K562 (cell line): ENCODE measurements around the gene PRDX1. TPM values are rescaled to one million over a fixed set of nuclear protein-coding genes. Genes with fewer than 3 reads are reported as not detected.

Experiments used
- BCLAF1 ChIP-seq, 2 experiments: fragments of 450-650 bp in 1 of 2; IDR thresholded peaks; 2 replicates each; pipeline ENCODE4 v1.6.1; 2011 to 2017; ENCODE audit warnings: low read depth in 2 of 2, antibody characterized with exemption in 1 of 2, borderline replicate concordance in 1 of 2, low read length in 1 of 2, mild to moderate bottlenecking in 1 of 2, mixed read lengths in 1 of 2; ENCODE audit not compliant: control insufficient read depth in 1 of 2
- BDP1 ChIP-seq: IDR thresholded peaks from 3 replicates; pipeline ENCODE4 v1.6.1; 2011; ENCODE audit not compliant: insufficient read length, insufficient read depth
- COPS2 ChIP-seq: fragments of 450-650 bp; conservative IDR thresholded peaks from 2 replicates; pipeline ENCODE4 v1.6.1; 2016; ENCODE audit warnings: mild to moderate bottlenecking, moderate library complexity
- HDAC8 ChIP-seq: fragments of 450-650 bp; IDR thresholded peaks from 2 replicates; pipeline ENCODE4 v1.6.1; 2016; ENCODE audit warnings: mild to moderate bottlenecking, missing genetic modification characterization, moderate library complexity, missing compliant biosample characterization
- HMGN3 ChIP-seq: IDR thresholded peaks from 2 replicates; pipeline ENCODE4 v1.6.1; 2011; ENCODE audit warnings: borderline replicate concordance, low read depth, mild to moderate bottlenecking, mixed read lengths, low read length; ENCODE audit not compliant: insufficient read length; ENCODE audit errors: extremely low read depth
- ILK ChIP-seq: fragments of 450-650 bp; IDR thresholded peaks from 2 replicates; pipeline ENCODE4 v1.6.1; 2016; ENCODE audit warnings: missing genetic modification characterization, low read depth, mild to moderate bottlenecking, missing compliant biosample characterization, moderate library complexity, borderline replicate concordance
- KLF13 ChIP-seq: fragments of 450-650 bp; IDR thresholded peaks from 2 replicates; pipeline ENCODE4 v1.6.1; 2016; ENCODE audit warnings: missing genetic modification characterization, low read depth, mild to moderate bottlenecking, missing compliant biosample characterization, moderate library complexity, borderline replicate concordance
- MAFK ChIP-seq: IDR thresholded peaks from 2 replicates; pipeline ENCODE4 v1.6.1; 2011; ENCODE audit warnings: low read length, improper control_type of control experiment
- MBD2 ChIP-seq: sonication (generic); IDR thresholded peaks from 2 replicates; pipeline ENCODE4 v1.6.1; 2016; ENCODE audit warnings: low read depth, borderline replicate concordance
- MCM7 ChIP-seq, 2 experiments: fragments of 450-650 bp; IDR thresholded peaks; 2 replicates each; pipeline ENCODE4 v1.6.1; 2016 to 2018
- MEF2A ChIP-seq: IDR thresholded peaks from 2 replicates; pipeline ENCODE4 v1.6.1; 2011; ENCODE audit warnings: low read depth, mild to moderate bottlenecking, low read length, moderate library complexity; ENCODE audit not compliant: control insufficient read depth
- NR1H2 ChIP-seq: sonication (generic); formaldehyde crosslinking; IDR thresholded peaks from 2 replicates; pipeline ENCODE4 v1.4.0; 2020; ENCODE audit warnings: mild to moderate bottlenecking, missing genetic modification reagents
- THRA ChIP-seq: fragments of 450-650 bp; IDR thresholded peaks from 2 replicates; pipeline ENCODE4 v1.6.1; 2017; ENCODE audit warnings: mild to moderate bottlenecking, moderate library complexity
- ZNF436 ChIP-seq: fragments of 250-450, 450-650 bp; sonication (Bioruptor Pico); formaldehyde crosslinking; IDR thresholded peaks from 2 replicates; pipeline ENCODE4 v1.7.0; 2020; ENCODE audit warnings: mild to moderate bottlenecking
- ZNF57 ChIP-seq: fragments of 450-650 bp; formaldehyde crosslinking; IDR thresholded peaks from 2 replicates; pipeline ENCODE4 v1.4.0; 2020; ENCODE audit warnings: mild to moderate bottlenecking, moderate library complexity
- ZNF780A ChIP-seq: fragments of 250-450 bp; sonication (Bioruptor Pico); IDR thresholded peaks from 2 replicates; pipeline ENCODE4 v1.5.0; 2021; ENCODE audit warnings: mild to moderate bottlenecking
- polyA plus RNA-seq, 8 experiments: library from polyadenylated mRNA; depleted of rRNA in 4 of 8; stranded (reverse) in 5 of 8; unstranded in 3 of 8; fragments of >200 nt; fragmentation: Nextera tagmentation in 2 of 8; fragmentation: Illumina TruSeq in 1 of 8; extraction: Ambion mirVana in 2 of 8; extraction: Trizol in 1 of 8; gene quantifications; 2 replicates each; pipeline versions ENCODE4 v1.2.1 to v1.2.3, GENCODE V29; 2011 to 2014; ENCODE audit warnings: inconsistent platforms in 1 of 8, missing spikeins in 1 of 8
- total RNA-seq, 7 experiments: library from RNA; depleted of rRNA in 6 of 7; stranded (reverse); fragments of >200 nt in 6 of 7; fragmentation: Illumina TruSeq in 2 of 7; extraction: Trizol in 2 of 7; gene quantifications; 2 replicates each; pipeline versions ENCODE4 v1.2.1 to v1.2.3, GENCODE V29; 2011 to 2021; ENCODE audit warnings: low replicate concordance in 1 of 7
- TF ChIP-seq, protein P1 (sequence below), 2 experiments: fragments of 450-650 bp in 1 of 2; sonication (generic) in 1 of 2; formaldehyde crosslinking; conservative IDR thresholded peaks; 2 replicates each; pipeline versions ENCODE4 v1.4.0 to v1.8.1; 2020 to 2022; ENCODE audit warnings: mild to moderate bottlenecking in 1 of 2, missing genetic modification reagents in 1 of 2
- TF ChIP-seq, protein P2 (sequence below): fragments of 250-450 bp; sonication (Bioruptor Pico); IDR thresholded peaks from 2 replicates; pipeline ENCODE4 v1.4.0; 2020; ENCODE audit warnings: mild to moderate bottlenecking, moderate library complexity, borderline replicate concordance

The PRDX1 gene
- total and polyA plus RNA-seq, 9 of the 15 experiments (the other 6 are each of a cell fraction or from before 2014, with no cell fraction given), result 748 to 2,388 (median 1,045) TPM

DNA sequence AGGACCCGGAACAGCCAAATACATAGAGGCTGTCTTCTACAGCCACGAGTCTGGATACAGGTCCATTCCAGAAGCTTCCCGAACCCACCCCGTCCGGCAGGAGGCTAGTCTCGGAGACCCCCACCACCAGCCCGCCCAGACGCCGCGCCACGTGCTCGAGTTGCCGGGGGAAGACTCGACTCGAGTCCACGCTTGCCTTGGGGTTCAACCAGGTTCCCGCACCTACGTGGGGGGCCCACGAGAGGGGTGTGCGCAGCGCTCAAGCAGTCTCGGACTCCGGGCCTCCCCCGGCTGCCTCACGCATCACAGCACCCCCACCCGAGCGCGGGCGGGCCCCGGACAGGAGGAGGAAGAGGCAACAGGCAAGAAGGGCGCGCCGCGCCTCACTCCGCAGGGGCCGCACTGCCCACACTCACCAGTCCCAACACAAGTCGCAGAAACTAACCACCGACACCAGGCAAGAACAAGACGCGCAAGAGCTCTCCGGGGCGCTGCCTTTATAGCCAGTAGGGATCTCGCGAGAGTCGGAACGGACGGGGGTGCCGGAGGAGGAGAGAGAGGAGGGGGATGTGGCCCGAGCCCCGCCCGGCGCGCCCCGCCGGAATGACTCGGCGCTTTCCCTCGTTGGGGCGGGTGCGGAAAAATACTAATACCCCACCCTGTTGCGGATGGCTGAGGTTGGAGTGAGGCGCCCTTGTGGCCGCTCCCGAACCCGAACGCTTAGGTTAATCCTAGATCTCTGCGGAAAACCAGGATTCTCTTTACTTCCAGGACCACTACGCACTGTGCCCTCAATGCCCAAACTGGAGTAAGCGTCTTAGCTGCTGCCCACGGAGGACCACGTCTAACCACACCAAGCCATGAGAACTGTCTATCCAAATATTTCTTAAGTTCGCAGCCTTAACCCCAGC lies at the start of gene PRDX1 (continued):
- no peak for TF ChIP-seq ZNF57 (CRISPR knock-in tag)
- TF ChIP-seq BCLAF1 (IDR thresholded peaks at IDR 0.05; ENCODE audit: borderline replicate concordance in 1 of 2, control insufficient read depth in 1 of 2, low read depth in 2 of 2, low read length in 1 of 2), result peak in 1 of 2 experiments; percentile 45; a peak in 1 of 4 replicates
- TF ChIP-seq MCM7 (IDR thresholded peaks at IDR 0.05), result no peak
- no peak for TF ChIP-seq BDP1
- TF ChIP-seq ZNF436 (CRISPR knock-in tag), result no peak; the same call in 1 of the 2 replicates
- TF ChIP-seq MBD2, result peak; percentile 93
- TF ChIP-seq KLF13 (tag), result peak; percentile 68
- TF ChIP-seq HDAC8, result no peak; the same call in 1 of the 2 replicates
- TF ChIP-seq MAFK, result peak; percentile 94
- peak; percentile 98 for TF ChIP-seq NR1H2 (CRISPR knock-in tag)
- no peak for TF ChIP-seq COPS2
- TF ChIP-seq, protein P1, sequence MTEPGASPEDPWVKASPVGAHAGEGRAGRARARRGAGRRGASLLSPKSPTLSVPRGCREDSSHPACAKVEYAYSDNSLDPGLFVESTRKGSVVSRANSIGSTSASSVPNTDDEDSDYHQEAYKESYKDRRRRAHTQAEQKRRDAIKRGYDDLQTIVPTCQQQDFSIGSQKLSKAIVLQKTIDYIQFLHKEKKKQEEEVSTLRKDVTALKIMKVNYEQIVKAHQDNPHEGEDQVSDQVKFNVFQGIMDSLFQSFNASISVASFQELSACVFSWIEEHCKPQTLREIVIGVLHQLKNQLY (CRISPR knock-in tag; conservative IDR thresholded peaks at IDR 0.05), result 0 out of 4 replicates have a peak, but pooled peaks of 1 of the 2 experiments have one; percentile 22
- TF ChIP-seq, protein P2, sequence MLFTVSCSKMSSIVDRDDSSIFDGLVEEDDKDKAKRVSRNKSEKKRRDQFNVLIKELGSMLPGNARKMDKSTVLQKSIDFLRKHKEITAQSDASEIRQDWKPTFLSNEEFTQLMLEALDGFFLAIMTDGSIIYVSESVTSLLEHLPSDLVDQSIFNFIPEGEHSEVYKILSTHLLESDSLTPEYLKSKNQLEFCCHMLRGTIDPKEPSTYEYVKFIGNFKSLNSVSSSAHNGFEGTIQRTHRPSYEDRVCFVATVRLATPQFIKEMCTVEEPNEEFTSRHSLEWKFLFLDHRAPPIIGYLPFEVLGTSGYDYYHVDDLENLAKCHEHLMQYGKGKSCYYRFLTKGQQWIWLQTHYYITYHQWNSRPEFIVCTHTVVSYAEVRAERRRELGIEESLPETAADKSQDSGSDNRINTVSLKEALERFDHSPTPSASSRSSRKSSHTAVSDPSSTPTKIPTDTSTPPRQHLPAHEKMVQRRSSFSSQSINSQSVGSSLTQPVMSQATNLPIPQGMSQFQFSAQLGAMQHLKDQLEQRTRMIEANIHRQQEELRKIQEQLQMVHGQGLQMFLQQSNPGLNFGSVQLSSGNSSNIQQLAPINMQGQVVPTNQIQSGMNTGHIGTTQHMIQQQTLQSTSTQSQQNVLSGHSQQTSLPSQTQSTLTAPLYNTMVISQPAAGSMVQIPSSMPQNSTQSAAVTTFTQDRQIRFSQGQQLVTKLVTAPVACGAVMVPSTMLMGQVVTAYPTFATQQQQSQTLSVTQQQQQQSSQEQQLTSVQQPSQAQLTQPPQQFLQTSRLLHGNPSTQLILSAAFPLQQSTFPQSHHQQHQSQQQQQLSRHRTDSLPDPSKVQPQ (CRISPR knock-in tag), result no peak
- no peak for TF ChIP-seq ILK (tag)
- no peak for TF ChIP-seq ZNF780A
- peak; percentile 99 for TF ChIP-seq HMGN3
- peak; percentile 24 for TF ChIP-seq MEF2A
- no peak for TF ChIP-seq THRA
